Testis (tissue), 3 donors: ENCODE measurements around the gene DCTN1. TPM values are rescaled to one million over a fixed set of nuclear protein-coding genes. Genes with fewer than 3 reads are reported as not detected.
"Not testable (repeated sequence)": the region's sequence is repeated elsewhere in the genome, so short reads cannot be mapped to it uniquely, and the experiment has no call there.

Experiments
- DNase-seq: peaks from one replicate; pipeline ENCODE4 v3.0.0-alpha.2; 2019
- H3K27ac ChIP-seq, 2 donors: fragments of 200-600 bp; sonication (generic); one replicate each; pipeline ENCODE4 v1.5.1; 2019
- H3K27me3 ChIP-seq: fragments of 200-600 bp; sonication (generic); one replicate; pipeline ENCODE4 v1.5.1; 2019
- H3K36me3 ChIP-seq: fragments of 200-600 bp; sonication (generic); one replicate; pipeline ENCODE4 v1.5.1; 2017; ENCODE audit warnings: low read depth; ENCODE audit errors: missing control alignments
- H3K4me1 ChIP-seq: fragments of 200-600 bp; sonication (generic); one replicate; pipeline ENCODE4 v1.5.1; 2019
- H3K4me3 ChIP-seq, 2 donors: fragments of 200-600 bp; sonication (generic); one replicate each; pipeline ENCODE4 v1.5.1; 2017 to 2019
- H3K9me3 ChIP-seq: fragments of 200-600 bp; sonication (generic); one replicate; pipeline ENCODE4 v1.5.1; 2017
- CTCF ChIP-seq, 3 experiments: fragments of 450-650 bp in 2 of 3; fragments of 200-600 bp in 1 of 3; sonication (generic) in 1 of 3; IDR thresholded peaks; one replicate each; pipeline ENCODE4 v1.5.1; 2016 to 2019; ENCODE audit warnings: antibody characterized with exemption in 3 of 3, mild to moderate bottlenecking in 2 of 3, moderate library complexity in 1 of 3
- POLR2A ChIP-seq: fragments of 450-650 bp; IDR thresholded peaks from one replicate; pipeline ENCODE4 v1.6.1; 2017; ENCODE audit warnings: antibody characterized with exemption, mild to moderate bottlenecking, moderate library complexity
- WGBS, 2 donors: methylation state at CpG; one replicate each; pipeline ENCODE4 v1.1.5; 2018; 5-methylcytosine and 5-hydroxymethylcytosine counted together
- intact Hi-C: fragments of 100-400 bp; cut with DNase I; formaldehyde crosslinking; loops from one replicate; pipeline ENCODE4 v1.15.1; 2023; ENCODE audit warnings: low total_unique reads
- polyA plus RNA-seq: library from polyadenylated mRNA; stranded (reverse); fragments of 350-450 nt; fragmentation: Illumina TruSeq; extraction: RNeasy Lipid Tissue Mini Kit (QIAGEN cat#74804); gene quantifications from one replicate; pipeline ENCODE4 v1.2.3, GENCODE V29; 2014; ENCODE audit warnings: low read depth, low replicate concordance; ENCODE audit not compliant: insufficient read depth
- total RNA-seq, 2 donors: library from RNA; depleted of rRNA; stranded (reverse); fragments of >200 nt; gene quantifications; one replicate each; pipeline ENCODE4 v1.2.3, GENCODE V29; 2016

DCTN1 gene
- total and polyA plus RNA-seq, 3 donors from 2014 or later = 277 to 403 (median 321) TPM

DNA sequence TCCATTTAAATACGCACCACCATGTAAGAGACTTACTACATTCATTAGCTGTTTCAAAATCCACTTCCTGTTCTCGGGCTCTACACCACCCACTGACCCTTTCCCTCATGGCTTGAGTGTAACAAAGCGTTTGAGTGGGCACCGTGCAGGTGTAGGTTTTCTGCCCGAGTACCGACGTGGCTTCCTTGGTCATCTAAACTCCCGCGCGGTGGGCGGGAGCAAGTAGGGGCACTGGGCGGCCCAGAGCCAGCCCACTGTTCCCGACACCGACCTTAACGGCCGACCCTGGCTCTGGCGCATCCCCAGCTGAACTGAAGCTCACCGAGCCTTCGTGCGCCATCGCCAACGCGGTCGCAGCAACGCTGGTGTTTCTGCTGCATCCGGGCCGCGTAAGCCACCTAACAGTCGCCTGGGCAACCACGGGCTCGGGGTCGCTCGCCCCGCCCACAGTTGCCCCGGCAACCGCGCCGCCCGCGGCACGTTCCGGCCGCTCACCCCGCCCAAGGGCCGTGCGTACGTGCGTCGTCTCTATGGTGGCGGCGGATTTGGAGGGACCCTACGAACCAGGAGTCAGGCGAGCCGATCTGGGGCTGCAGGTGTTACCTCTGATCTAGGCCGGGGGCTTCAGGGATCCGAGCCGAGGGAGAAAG lies 41.2 kb upstream of the DCTN1 start, which contains the start of the genes C2orf81 and WDR54:
Gene C2orf81, minus strand, starts transcription at position 399 of the 650 bp plus-strand sequence. Its CDS starts 59 bp downstream, at position 340.
Gene WDR54, plus strand, starts transcription at position 510 of the 650 bp plus-strand sequence. CDS start 424 bp downstream, outside the sequence.
- Histone ChIP-seq H3K9me3 (no peaks in the 10 kb centered on the region), H3K4me1 (no peaks in the 10 kb centered on the region), H3K27me3 (no peaks in the 10 kb centered on the region), H3K36me3 (no peaks in the 10 kb centered on the region), H3K27ac (peak within 1 kb of the TSS in 1 of 2 donors; percentile 21), H3K4me3 (peak within 1 kb of the TSS; percentile 51 to 67)
- DNase-seq = peak; percentile 91
- intact Hi-C loops = no loop called here
- WGBS, 2 donors = 1% methylated on average over 17 to 21 of the region's 57 CpGs
- TF ChIP-seq POLR2A = no peak
- no peak for TF ChIP-seq CTCF (IDR thresholded peaks at IDR 0.05)

- H3K27me3 ChIP-seq, H3K9me3 ChIP-seq, H3K36me3 ChIP-seq, H3K4me1 ChIP-seq, H3K27ac ChIP-seq, DNase-seq, intact Hi-C loops: not testable (repeated sequence)
- 45 to 71% methylated on average over 19 of the region's 19 CpGs for WGBS, 2 donors
- peak overlapping the region in 1 of 2 donors; percentile 67 for H3K4me3 ChIP-seq
Observed at GRCh38 chr2:74420443-74421103, 40.5 kb upstream of the DCTN1 start.

DNA sequence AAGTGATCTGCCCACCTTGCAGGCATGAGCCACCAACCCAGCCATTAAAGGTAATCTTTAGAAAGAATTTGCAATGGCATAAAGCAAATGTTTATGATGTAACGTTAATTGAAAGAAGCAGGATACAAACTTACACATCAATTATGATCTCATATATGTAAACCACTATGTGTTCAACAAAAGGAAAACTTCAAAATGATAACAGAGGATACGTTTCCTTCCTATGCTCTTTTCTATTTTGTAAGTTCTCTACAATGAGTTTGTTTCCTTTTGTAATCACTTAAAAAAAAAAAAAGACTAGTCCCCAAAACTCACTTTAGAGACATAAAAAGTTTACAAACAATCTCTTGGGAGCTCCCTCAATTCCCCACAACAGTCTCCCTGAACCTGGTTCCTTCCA lies 39.9 kb upstream of the DCTN1 start:
- WGBS, 2 donors = 76 to 85% methylated on average over 2 of the region's 2 CpGs
- no peak overlapping the region for H3K27ac ChIP-seq
- H3K4me3 ChIP-seq = no peak overlapping the region
- intact Hi-C loops = no loop called here
- no peaks in the 10 kb centered on the region for H3K9me3 ChIP-seq
- no peak for DNase-seq
- TF ChIP-seq CTCF (IDR thresholded peaks at IDR 0.05) = no peak
- no peak for TF ChIP-seq POLR2A
- H3K36me3 ChIP-seq = no peaks in the 10 kb centered on the region
- H3K27me3 ChIP-seq = no peaks in the 10 kb centered on the region
- peaks cover 11% of the 10 kb centered on the region for H3K4me1 ChIP-seq

DNA sequence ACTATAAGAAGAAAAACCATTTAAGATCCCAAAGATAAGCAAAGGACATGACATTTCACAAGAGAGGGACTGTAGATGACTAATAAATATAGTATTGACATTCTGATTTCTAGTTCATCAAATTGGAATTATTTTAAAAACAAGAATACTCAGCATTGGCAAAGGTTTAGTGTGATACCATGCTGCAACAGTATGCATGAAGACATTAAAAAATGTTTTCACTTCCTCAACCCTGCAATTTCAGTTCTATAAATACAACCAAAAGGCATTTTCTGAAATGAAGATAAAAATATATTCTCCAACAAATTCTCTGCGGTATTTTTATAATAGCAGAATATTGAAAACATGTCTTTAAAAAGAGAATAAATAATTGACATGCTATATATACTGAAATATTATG lies 39.2 kb upstream of the DCTN1 start:
- Histone ChIP-seq H3K4me3 (no peak overlapping the region), H3K9me3 (no peaks in the 10 kb centered on the region), H3K4me1 (peaks cover 18% of the 10 kb centered on the region), H3K36me3 (no peaks in the 10 kb centered on the region), H3K27me3 (no peaks in the 10 kb centered on the region), H3K27ac (no peak overlapping the region)
- intact Hi-C loops = no loop called here
- TF ChIP-seq POLR2A (no peak), CTCF (IDR thresholded peaks at IDR 0.05) (no peak)
- DNase-seq = no peak
- WGBS, 2 donors = 79 to 84% methylated on average over 1 of the region's 1 CpG

- intact Hi-C loops = no loop called here
- H3K27me3 ChIP-seq = no peaks in the 10 kb centered on the region
- H3K27ac ChIP-seq = no peak overlapping the region
- peaks cover 27% of the 10 kb centered on the region for H3K4me1 ChIP-seq
- DNase-seq = no peak
- H3K4me3 ChIP-seq = no peak overlapping the region
- 63 to 82% methylated on average over 22 to 27 of the region's 27 CpGs for WGBS, 2 donors
- H3K9me3 ChIP-seq = no peaks in the 10 kb centered on the region
- TF ChIP-seq CTCF (IDR thresholded peaks at IDR 0.05) (no peak), POLR2A (no peak)
- H3K36me3 ChIP-seq = no peaks in the 10 kb centered on the region
Observed at GRCh38 chr2:74418312-74418711, 38.2 kb upstream of the DCTN1 start.
